Measurements from ENCODE around the gene POGLUT2. TPM values are rescaled to one million over a fixed set of nuclear protein-coding genes. Genes with fewer than 3 reads are reported as not detected.
A peak's percentile ranks its signal among the peaks of the same experiment; 100 is the strongest.

POGLUT2 gene
- total and polyA plus RNA-seq, 10 of the 15 experiments (the other 5 are each of a cell fraction or from before 2014, with no cell fraction given), result 2.9 to 11.3 (median 7.6) TPM

- TF ChIP-seq RELB (IDR thresholded peaks at IDR 0.05; ENCODE audit: low read depth) (peak; percentile 76), MYB (IDR thresholded peaks at IDR 0.05; ENCODE audit: borderline replicate concordance, low read depth, low read length) (no peak), ZNF217 (IDR thresholded peaks at IDR 0.05) (peak; percentile 68; the same call in 1 of the 2 replicates), USF2 (IDR thresholded peaks at IDR 0.05; ENCODE audit: borderline replicate concordance, low read depth, low read length) (no peak), PAX5 (IDR thresholded peaks at IDR 0.05; ENCODE audit: borderline replicate concordance, low read depth, low read length) (peak; percentile 19; the same call in 1 of the 2 replicates), IKZF1 (conservative IDR thresholded peaks at IDR 0.05) (peak; percentile 69), SMAD1 (IDR thresholded peaks at IDR 0.05; ENCODE audit: low read depth, partially characterized antibody) (peak; percentile 42), MAX (IDR thresholded peaks at IDR 0.05; ENCODE audit: low read depth, low read length) (peak; percentile 56; the same call in 1 of the 2 replicates), CUX1 (IDR thresholded peaks at IDR 0.05; ENCODE audit: insufficient replicate concordance, low read depth, low read length) (no peak), MXI1 (IDR thresholded peaks at IDR 0.05; ENCODE audit: low read depth, low read length) (peak; percentile 87), REST (IDR thresholded peaks at IDR 0.05; ENCODE audit: low read depth, low read length) (0 out of 2 replicates have a peak, but pooled peaks have one; percentile 21), MLLT1 (IDR thresholded peaks at IDR 0.05) (no peak), YY1 (IDR thresholded peaks at IDR 0.05; ENCODE audit: low read depth, low read length) (peak; percentile 71; the same call in 1 of the 2 replicates), ATF7 (IDR thresholded peaks at IDR 0.05; ENCODE audit: low read depth) (no peak)
Observed at GRCh38 chr13:102800145-102801041, 1.6 kb upstream of the POGLUT2 start (continued).
